Kidney (tissue), 14 donors: ENCODE results near the gene FHL3. TPM values are rescaled to one million over a fixed set of nuclear protein-coding genes. Genes with fewer than 3 reads are reported as not detected.
A peak's percentile ranks its signal among the peaks of the same experiment; 100 is the strongest.

Source experiments
- DNase-seq, 5 donors: peaks; one replicate each; pipeline ENCODE4 v3.0.0-alpha.2; 2013 to 2020
- FAIRE-seq: peaks from 2 replicates; lab custom pipeline; 2012; peaks lifted over from hg19 to GRCh38; lab: Jason Lieb, UNC
- H3K27ac ChIP-seq, 2 donors: one replicate each; pipeline ENCODE4 v1.7.0; 2013; ENCODE audit warnings: low read depth in 2 of 2, low read length in 2 of 2, inconsistent platforms in 1 of 2
- H3K27me3 ChIP-seq: one replicate; pipeline ENCODE4 v1.7.1; 2013; ENCODE audit warnings: low read length, inconsistent platforms; ENCODE audit not compliant: control insufficient read depth, insufficient read depth
- H3K36me3 ChIP-seq, 3 donors: one replicate each; pipeline versions ENCODE4 v1.7.0 to v1.7.1; 2013; ENCODE audit warnings: low read length in 3 of 3, control low read depth in 1 of 3, inconsistent platforms in 1 of 3; ENCODE audit not compliant: insufficient read depth in 3 of 3, control insufficient read depth in 2 of 3
- H3K4me1 ChIP-seq, 3 donors: one replicate each; pipeline versions ENCODE4 v1.7.0 to v1.7.1; 2013; ENCODE audit warnings: low read length in 3 of 3, inconsistent platforms in 1 of 3, low read depth in 1 of 3; ENCODE audit not compliant: control insufficient read depth in 2 of 3, insufficient read depth in 2 of 3
- H3K4me3 ChIP-seq, 3 donors: one replicate each; pipeline versions ENCODE4 v1.7.0 to v1.8.1; 2013; ENCODE audit warnings: low read length in 3 of 3, control low read depth in 1 of 3, inconsistent platforms in 1 of 3
- H3K9ac ChIP-seq, 3 donors: one replicate each; pipeline versions ENCODE4 v1.7.0 to v1.7.1; 2013; ENCODE audit warnings: low read length in 3 of 3, control low read depth in 1 of 3, inconsistent platforms in 1 of 3
- H3K9me3 ChIP-seq, 3 donors: one replicate each; pipeline versions ENCODE4 v1.7.0 to v1.7.1; 2013; ENCODE audit warnings: low read length in 3 of 3, control low read depth in 1 of 3, inconsistent platforms in 1 of 3; ENCODE audit not compliant: control insufficient read depth in 2 of 3, insufficient read depth in 1 of 3
- CTCF ChIP-seq: IDR thresholded peaks from 3 replicates; pipeline ENCODE4 v1.5.1; 2012; ENCODE audit warnings: mild to moderate bottlenecking, moderate library complexity, borderline replicate concordance; ENCODE audit not compliant: insufficient read depth; ENCODE audit errors: extremely low read depth
- intact Hi-C: fragments of 100-400 bp; cut with DNase I; formaldehyde crosslinking; loops from one replicate; pipeline ENCODE4 v1.11.1; 2022
- polyA plus RNA-seq: library from polyadenylated mRNA; stranded (reverse); fragments of 350-450 nt; fragmentation: Illumina TruSeq; extraction: RNeasy Lipid Tissue Mini Kit (QIAGEN cat#74804); gene quantifications from one replicate; pipeline ENCODE4 v1.2.3, GENCODE V29; 2014; ENCODE audit warnings: low read depth, low replicate concordance; ENCODE audit not compliant: insufficient read depth
- total RNA-seq: library from RNA; stranded (reverse); fragmentation: NEBNext Ultra II Directional; extraction: Animal tissue kit (Norgen Biotek cat#: 25700); gene quantifications from one replicate; pipeline ENCODE4 v1.2.1, GENCODE V29; 2021
- donor health status: control.
- donor health status: control.
- donor health status: control.
- donor health status: control.
- donor health status: control.
- donor health status: DM: yes; HTN: yes; CAD: no.
- donor health status: Normal renal cell carcinoma (clear cell type).

FHL3 gene
- total and polyA plus RNA-seq, 2 donors from 2014 or later = 8.2 to 19.6 TPM

DNA sequence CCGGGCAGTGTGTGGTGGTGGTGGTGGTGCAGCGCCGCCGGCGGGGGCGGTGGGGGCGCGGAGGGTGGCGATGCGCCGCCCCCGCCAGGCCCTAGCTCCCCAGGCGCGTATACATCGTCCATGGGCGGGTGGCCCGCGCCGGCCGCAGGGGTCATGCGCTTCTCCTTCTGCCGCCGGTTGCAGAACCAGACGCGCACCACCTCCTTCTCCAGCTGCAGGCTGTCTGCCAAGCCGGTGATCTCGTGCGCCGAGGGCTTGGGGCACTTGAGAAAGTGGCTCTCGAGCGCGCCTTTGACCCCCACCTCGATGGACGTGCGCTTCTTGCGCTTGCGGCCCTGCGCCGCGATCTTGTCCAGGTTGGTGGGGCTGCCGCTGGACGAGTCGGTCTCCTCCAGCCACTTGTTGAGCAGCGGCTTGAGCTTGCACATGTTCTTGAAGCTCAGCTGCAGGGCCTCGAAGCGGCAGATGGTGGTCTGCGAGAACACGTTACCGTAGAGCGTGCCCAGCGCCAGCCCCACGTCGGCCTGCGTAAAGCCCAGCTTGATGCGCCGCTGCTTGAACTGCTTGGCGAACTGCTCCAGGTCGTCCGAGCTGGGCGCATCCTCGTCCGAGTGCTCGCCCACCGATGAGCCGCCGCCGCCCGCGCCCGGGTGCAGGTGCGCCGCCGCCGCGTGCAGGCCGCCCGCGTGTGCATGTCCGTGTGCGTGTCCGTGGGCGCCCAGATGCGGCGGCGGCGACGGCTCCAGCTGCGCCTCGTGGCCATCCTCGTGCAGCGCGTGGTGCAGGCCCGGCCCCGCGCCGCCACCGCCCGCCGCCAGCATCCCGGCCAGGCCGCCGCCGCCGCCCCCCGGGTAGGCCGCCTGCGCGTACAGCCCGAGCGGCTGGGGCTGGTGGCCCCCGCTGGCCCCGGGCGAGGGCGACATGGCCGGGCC lies 40.4 kb upstream of the FHL3 start:
- no peak overlapping the region for H3K9ac ChIP-seq

DNA sequence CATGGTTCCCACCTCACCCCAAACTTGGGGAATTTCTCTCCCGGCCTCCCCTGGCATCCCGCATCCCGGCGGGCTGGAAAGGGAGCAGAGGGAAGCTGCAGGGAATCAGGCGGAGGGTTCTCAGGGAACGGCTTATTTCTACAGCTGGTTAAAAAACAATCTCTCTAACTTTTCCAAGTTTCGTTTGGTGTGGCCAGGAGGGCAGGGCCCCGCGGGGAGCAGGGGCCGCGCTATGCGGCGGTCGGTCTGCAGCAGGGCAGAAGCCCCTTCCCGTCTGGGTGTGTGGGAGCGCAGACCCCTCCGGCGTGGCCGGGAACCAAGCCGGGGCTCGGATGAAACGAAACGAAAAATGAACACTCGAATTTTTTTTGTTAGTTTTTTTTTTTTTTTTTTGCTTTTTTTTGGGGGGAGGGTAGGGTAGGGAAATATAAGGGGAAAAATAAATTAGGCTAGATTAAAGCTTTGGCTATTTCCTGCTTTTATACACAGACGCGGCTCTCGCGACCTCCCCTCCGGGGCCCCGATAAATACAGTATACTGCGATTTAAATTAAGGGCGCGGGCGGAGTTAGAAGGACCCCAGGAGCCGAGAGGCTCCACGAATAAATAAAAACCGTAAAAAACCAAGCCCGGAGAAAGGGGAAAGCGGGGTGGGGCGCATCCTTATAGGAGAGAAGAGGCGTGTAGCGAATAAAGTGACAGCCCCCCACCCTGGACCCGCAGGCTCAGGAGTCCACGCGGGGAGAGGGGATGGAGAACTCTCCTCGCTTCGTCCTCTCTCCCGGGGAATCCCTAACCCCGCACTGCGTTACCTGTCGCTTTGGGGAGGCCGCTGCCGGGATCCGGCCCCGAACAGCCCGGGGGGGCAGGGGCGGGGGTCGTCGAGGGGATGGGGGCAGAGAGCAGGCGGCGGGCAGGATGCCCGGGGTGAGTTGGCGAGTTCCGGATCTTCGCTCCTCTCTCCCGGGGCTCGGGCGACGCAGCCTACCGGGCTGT lies 39.2 kb upstream of the FHL3 start:
- intact Hi-C loops = no loop called here
- no peak overlapping the region for H3K9ac ChIP-seq

More for the DNA sequence above, 40.4 kb upstream of the FHL3 start:
- intact Hi-C loops = no loop called here
- FAIRE-seq (no peak), DNase-seq (peak; percentile 30 to 80 (median 41))
- H3K36me3 ChIP-seq = no peaks in the 10 kb centered on the region
- peaks cover 26% of the 10 kb centered on the region for H3K27me3 ChIP-seq
- H3K27ac ChIP-seq = no peak overlapping the region
- peaks cover 0 to 7% (median 7%) of the 10 kb centered on the region in 3 donors for H3K4me1 ChIP-seq
- TF ChIP-seq CTCF = no peak
- H3K9me3 ChIP-seq = no peaks in the 10 kb centered on the region
- H3K4me3 ChIP-seq = no peak overlapping the region

More for the DNA sequence above, 39.2 kb upstream of the FHL3 start:
- H3K27me3 ChIP-seq = peaks cover 26% of the 10 kb centered on the region
- H3K27ac ChIP-seq = no peak overlapping the region
- peaks cover 0 to 7% (median 0%) of the 10 kb centered on the region in 3 donors for H3K4me1 ChIP-seq
- H3K9me3 ChIP-seq = no peaks in the 10 kb centered on the region
- DNase-seq (peak in 4 of 5 donors; percentile 28 to 64 (median 42)), FAIRE-seq (no peak)
- H3K36me3 ChIP-seq = no peaks in the 10 kb centered on the region
- TF ChIP-seq CTCF = no peak
- H3K4me3 ChIP-seq = peak overlapping the region in 1 of 3 donors; percentile 26
